HUES64 (cell line): ENCODE measurements around the gene LPP.

Source experiments
- H3K27ac ChIP-seq: 2 replicates; pipeline ENCODE4 v1.7.0; 2013; ENCODE audit warnings: low read depth, low read length, inconsistent platforms
- H3K27me3 ChIP-seq: 2 replicates; pipeline ENCODE4 v1.6.1; 2013; ENCODE audit warnings: mild to moderate bottlenecking, low read length; ENCODE audit not compliant: insufficient read depth
- H3K36me3 ChIP-seq: 2 replicates; pipeline ENCODE4 v1.6.1; 2013; ENCODE audit warnings: mild to moderate bottlenecking, low read length; ENCODE audit not compliant: insufficient read depth
- H3K4me1 ChIP-seq: 2 replicates; pipeline ENCODE4 v1.6.1; 2013; ENCODE audit warnings: mild to moderate bottlenecking, low read length, moderate library complexity; ENCODE audit not compliant: insufficient read depth
- H3K4me3 ChIP-seq: 2 replicates; pipeline ENCODE4 v1.5.1; 2013; ENCODE audit warnings: mild to moderate bottlenecking, low read length, moderate library complexity
- H3K9ac ChIP-seq: 2 replicates; pipeline ENCODE4 v1.6.1; 2013; ENCODE audit warnings: mild to moderate bottlenecking, low read depth, low read length
- H3K9me3 ChIP-seq: 2 replicates; pipeline ENCODE4 v1.6.1; 2013; ENCODE audit warnings: low read depth, low read length; ENCODE audit not compliant: insufficient read depth
- WGBS: fragments of 150-250, 120-280 bp; methylation state at CpG from one replicate; pipeline ENCODE4 v1.1.7; 2013; ENCODE audit warnings: missing lambda C conversion rate; 5-methylcytosine and 5-hydroxymethylcytosine counted together

The LPP gene

DNA sequence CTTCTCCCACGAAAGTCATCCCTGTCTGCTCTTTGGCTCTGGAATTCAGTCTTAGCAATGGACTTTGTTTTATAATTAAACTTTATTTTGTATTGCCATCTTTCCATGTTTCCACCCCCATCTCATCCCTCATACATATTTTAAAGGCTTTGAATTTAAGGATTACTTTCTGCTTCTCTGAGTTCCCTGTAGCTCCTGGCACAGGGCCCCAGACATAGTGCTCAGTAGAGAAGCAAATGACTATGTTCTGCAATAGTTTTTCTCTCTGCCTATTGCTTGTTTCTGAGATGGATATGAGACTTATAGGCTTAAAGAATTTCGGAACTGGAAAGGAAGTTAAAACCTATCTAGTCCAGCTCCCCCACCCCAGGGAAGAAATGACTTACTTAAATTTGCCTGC lies 197.0 kb downstream of the LPP start:
- no peak overlapping the region for H3K27ac ChIP-seq
- H3K4me1 ChIP-seq = peaks cover 6% of the 10 kb centered on the region; the same call in 1 of the 2 replicates
- H3K9me3 ChIP-seq = no peaks in the 10 kb centered on the region
- H3K27me3 ChIP-seq = no peaks in the 10 kb centered on the region
- WGBS = 74% methylated on average over 2 of the region's 2 CpGs
- H3K4me3 ChIP-seq = no peak overlapping the region
- H3K36me3 ChIP-seq = no peaks in the 10 kb centered on the region
- no peak overlapping the region for H3K9ac ChIP-seq

DNA sequence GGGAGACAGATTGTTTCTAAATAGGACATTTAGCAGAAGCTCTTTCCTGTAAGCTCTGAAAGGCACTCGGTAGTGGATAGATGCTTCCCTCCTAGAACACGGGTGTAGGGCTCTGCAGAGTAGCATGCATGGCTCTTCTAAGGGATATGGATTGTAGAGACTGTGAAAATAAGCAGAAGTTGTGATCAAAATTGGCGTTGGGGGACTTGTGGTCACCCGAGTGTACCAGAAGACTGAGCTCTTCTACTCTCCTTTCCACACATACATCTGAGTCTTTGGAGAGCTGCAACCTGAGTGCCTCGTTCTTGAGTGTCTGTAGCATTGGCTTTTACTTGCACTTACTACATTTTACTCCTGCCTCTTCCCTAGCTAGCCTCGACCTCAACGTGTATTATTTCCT lies 197.7 kb downstream of the LPP start:
- WGBS = 93% methylated on average over 7 of the region's 7 CpGs
- H3K4me1 ChIP-seq = peaks cover 6% of the 10 kb centered on the region; the same call in 1 of the 2 replicates
- H3K9ac ChIP-seq = no peak overlapping the region
- H3K27ac ChIP-seq = no peak overlapping the region
- no peaks in the 10 kb centered on the region for H3K36me3 ChIP-seq
- H3K9me3 ChIP-seq = no peaks in the 10 kb centered on the region
- H3K27me3 ChIP-seq = no peaks in the 10 kb centered on the region
- no peak overlapping the region for H3K4me3 ChIP-seq

DNA sequence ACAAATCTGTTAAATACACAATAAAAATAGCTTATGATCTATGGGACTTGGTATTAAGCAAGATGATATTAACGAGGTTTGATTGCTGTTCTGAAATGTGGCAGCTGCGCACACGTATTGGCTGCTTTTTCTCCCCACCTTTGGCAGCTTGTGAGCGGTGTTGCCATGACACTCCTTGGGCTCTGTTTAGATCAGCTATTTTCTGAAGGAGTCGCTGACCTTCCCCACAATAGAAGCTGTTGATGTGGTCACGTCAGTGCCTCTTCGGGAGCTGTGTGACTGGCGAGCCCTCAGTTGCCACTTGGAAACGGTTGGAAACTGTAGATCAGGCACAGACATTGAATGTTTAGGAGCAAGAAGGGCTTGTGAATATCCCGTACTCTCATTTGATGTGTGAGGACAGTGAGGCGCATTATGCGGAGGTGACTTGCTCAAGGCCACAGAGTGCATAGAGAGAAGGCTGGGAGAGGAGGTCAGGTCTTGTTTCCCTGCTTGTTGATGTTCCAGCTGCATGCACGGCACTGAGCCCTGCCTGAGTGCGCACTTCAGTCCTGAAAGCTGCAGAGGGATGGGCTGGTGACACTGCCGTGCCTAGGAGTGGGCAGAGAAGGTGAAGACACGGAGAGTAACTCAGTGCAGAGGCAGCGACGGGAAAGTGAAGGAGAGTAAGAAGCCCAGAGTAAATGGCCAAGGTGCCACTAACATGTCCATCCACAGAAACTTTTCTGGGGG lies 198.4 kb downstream of the LPP start:
- Histone ChIP-seq H3K27ac (no peak overlapping the region), H3K4me1 (peaks cover 6% of the 10 kb centered on the region; the same call in 1 of the 2 replicates), H3K9me3 (no peaks in the 10 kb centered on the region), H3K36me3 (no peaks in the 10 kb centered on the region), H3K4me3 (no peak overlapping the region), H3K27me3 (no peaks in the 10 kb centered on the region), H3K9ac (no peak overlapping the region)
- 92% methylated on average over 18 of the region's 18 CpGs for WGBS

DNA sequence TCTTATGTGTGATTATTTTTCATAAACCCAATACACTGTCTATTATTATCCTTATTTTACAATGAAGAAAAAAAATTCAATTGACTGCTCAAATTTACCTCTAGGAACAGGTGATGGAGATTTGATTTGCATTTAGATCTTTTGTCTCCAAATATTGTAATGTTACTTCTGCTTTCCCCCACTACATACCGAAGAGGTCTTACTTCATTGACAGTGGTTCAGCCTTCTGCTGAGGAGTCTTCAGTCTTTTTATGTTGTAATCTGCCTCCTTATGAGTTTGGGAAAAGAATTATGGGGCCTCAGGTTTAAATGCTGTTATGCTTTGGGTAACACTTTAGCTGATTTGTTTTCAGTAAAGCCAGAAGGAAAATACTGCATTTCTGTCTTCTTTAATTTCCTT lies 199.5 kb downstream of the LPP start:
- Histone ChIP-seq H3K27me3 (no peaks in the 10 kb centered on the region), H3K4me3 (no peak overlapping the region), H3K4me1 (peaks cover 5% of the 10 kb centered on the region; the same call in 1 of the 2 replicates), H3K27ac (no peak overlapping the region), H3K9me3 (no peaks in the 10 kb centered on the region), H3K9ac (no peak overlapping the region), H3K36me3 (no peaks in the 10 kb centered on the region)
- WGBS = 100% methylated on average over 1 of the region's 1 CpG

DNA sequence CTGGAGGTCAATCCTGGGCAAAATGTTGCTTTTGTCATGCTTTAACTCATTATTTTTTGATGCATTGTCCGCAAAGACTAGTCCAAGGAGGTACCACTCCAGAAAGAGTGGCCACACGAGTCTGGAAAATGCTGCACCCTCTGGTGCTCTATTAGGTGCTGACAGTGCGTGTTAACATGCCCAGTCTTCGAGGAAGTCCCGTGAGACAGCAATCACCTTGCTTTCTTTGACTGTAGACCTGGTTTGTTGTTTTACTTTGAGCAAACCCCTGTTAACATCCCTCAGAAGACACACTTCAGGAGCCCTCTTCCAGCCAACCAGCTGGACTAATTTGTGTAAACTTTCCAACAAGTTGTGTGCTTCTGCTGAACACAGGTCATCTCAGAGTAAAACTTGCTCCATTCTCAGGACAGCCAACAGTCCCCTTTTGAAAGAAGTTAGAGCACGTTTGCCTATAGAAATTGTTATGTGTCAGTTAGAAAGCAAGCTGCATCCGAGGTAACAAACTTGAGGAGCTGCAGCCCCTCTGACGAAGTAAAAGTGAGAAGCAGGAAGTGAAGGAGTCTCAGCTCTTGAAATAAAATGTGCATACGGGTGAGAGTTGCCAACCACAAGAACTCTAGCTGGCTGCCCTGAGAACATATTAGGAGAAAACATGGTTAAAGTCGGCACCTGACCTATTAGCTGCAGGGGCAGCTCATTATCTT lies 205.0 kb downstream of the LPP start:
- no peak overlapping the region for H3K9ac ChIP-seq
- 0 out of 2 replicates have a peak, but pooled peaks cover 6% of the 10 kb centered on the region for H3K4me1 ChIP-seq
- H3K27me3 ChIP-seq = no peaks in the 10 kb centered on the region
- WGBS = 86% methylated on average over 10 of the region's 10 CpGs
- no peak overlapping the region for H3K27ac ChIP-seq
- no peaks in the 10 kb centered on the region for H3K36me3 ChIP-seq
- no peak overlapping the region for H3K4me3 ChIP-seq
- H3K9me3 ChIP-seq = no peaks in the 10 kb centered on the region

DNA sequence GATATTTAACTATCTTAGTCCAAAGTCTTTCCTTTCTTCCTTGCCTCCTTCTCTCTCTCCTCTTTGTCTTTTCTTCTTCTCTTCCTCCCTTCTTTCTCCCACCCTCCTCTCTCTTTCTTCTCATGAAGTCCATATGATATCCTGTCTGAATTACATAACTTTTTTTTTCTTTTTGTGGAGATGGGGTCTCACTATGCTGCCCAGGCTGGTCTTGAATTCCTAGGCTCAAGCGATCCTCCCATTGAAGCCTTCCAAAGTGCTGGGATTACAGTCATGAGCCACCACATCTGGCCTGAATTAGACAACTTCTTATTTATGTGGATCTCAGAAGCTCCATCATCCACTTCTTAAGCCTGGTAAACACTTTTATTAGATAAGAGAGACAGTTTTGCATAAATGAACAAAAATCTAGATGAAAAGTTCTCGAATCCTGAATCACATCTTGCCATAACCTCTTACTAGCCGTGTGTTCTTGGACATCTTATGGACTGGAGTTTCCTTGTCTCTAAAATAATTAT lies 206.5 kb downstream of the LPP start:
- H3K4me1 ChIP-seq = peaks cover 9% of the 10 kb centered on the region; the same call in 1 of the 2 replicates
- H3K4me3 ChIP-seq = no peak overlapping the region
- no peaks in the 10 kb centered on the region for H3K27me3 ChIP-seq
- no peaks in the 10 kb centered on the region for H3K9me3 ChIP-seq
- WGBS = 90% methylated on average over 3 of the region's 3 CpGs
- H3K27ac ChIP-seq = no peak overlapping the region
- H3K36me3 ChIP-seq = no peaks in the 10 kb centered on the region
- no peak overlapping the region for H3K9ac ChIP-seq

DNA sequence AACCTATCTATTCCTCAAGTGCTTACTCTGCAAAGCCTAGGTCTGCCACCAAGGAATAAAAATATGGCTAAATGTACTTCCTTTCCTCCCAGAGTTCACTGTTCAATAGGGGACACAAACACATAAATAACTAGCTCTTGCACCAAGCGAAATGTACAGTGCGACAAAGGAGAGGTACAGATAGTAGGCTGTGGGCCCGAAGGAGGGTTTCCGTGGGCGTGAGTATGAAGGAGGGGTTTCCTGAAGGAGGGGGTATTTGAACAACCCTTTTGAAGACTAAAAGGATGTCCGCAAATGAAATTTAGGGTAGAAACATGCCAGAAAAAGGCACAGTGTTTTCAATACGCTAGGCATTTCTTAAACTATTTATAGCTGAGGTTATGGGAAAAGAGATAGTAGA lies 207.9 kb downstream of the LPP start:
- H3K36me3 ChIP-seq = no peaks in the 10 kb centered on the region
- no peak overlapping the region for H3K27ac ChIP-seq
- no peak overlapping the region for H3K9ac ChIP-seq
- peaks cover 9% of the 10 kb centered on the region; the same call in 1 of the 2 replicates for H3K4me1 ChIP-seq
- H3K27me3 ChIP-seq = no peaks in the 10 kb centered on the region
- H3K4me3 ChIP-seq = no peak overlapping the region
- no peaks in the 10 kb centered on the region for H3K9me3 ChIP-seq
- WGBS = 97% methylated on average over 7 of the region's 7 CpGs

DNA sequence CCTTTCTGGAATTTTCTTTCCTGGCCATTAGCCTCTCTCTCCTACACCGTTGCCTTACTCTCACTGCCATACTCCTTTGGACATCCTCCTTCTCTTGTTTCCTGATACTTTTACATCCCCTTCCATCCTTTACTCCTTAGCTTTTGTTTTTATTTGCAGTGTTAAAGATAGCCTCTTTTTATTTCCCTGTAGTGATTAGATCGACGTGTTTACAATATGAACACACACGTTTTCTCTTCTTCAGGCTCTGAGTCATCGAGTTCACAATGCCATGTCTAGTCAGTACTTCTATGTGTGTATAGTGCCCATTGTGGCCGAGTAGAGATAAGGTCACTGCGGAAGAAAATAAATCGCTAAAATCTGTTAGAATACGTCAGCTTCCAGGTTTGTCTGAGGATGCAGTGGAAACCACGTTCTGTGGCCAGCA lies 208.5 kb downstream of the LPP start:
- Histone ChIP-seq H3K27ac (no peak overlapping the region), H3K4me1 (peaks cover 9% of the 10 kb centered on the region; the same call in 1 of the 2 replicates), H3K27me3 (no peaks in the 10 kb centered on the region), H3K4me3 (no peak overlapping the region), H3K9me3 (no peaks in the 10 kb centered on the region), H3K36me3 (no peaks in the 10 kb centered on the region), H3K9ac (no peak overlapping the region)
- 85% methylated on average over 10 of the region's 10 CpGs for WGBS

DNA sequence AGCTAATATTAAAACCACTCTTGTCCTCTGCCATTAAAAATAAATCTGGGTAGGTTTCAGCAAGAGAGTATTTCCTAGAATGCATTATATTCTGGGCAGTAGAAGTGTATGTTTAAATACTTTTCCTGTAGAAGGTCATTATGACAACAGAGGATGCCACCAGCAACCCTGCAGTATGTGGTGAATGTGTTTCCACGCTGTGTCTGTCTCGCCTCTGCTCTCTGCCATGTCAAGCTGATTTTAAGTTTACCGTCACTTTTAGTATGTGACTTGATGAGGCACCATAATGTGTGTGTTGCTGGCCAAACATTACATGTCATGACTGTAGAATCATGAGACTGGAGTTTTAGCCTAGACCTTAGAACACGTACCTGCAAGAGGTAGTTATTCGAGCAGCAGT lies 211.2 kb downstream of the LPP start:
- no peaks in the 10 kb centered on the region for H3K36me3 ChIP-seq
- H3K27me3 ChIP-seq = no peaks in the 10 kb centered on the region
- peaks cover 6% of the 10 kb centered on the region; the same call in 1 of the 2 replicates for H3K4me1 ChIP-seq
- no peaks in the 10 kb centered on the region for H3K9me3 ChIP-seq
- H3K4me3 ChIP-seq = no peak overlapping the region
- no peak overlapping the region for H3K9ac ChIP-seq
- H3K27ac ChIP-seq = peak overlapping the region; percentile 35; the same call in 1 of the 2 replicates
- WGBS = 94% methylated on average over 5 of the region's 5 CpGs

DNA sequence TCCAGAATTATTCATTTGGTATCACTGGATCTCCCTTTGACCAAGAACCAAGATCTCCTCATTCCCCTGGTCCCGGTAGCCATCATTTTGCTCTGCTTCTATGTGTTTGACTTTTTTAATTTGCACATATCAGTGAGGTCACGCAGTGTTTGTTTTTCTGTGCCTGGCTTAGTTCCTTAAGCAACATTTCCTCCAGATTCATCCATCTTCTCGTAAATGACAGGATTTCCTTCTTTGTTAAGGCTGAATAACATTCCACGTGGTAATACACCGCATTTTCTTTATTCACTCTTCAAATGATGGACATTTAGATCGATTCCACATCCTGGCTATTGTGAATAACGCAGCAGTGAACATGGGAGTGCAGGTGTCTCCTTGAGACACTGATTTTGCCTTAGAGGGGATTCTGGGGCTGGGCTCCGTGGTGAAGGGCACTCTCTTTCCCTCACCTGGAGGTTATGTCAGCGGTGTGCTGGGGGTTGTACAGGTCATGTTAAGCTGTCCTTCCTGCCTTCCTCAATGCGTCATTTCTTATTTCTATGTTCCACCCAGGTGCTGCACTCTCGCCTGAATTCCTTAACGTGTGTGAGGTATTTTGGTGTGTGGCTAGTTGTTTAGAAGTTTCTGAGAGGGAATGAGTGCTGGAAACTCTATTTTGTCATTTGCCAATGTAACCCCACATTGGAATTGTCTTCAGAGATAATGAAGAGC lies 212.2 kb downstream of the LPP start:
- H3K9ac ChIP-seq = no peak overlapping the region
- H3K27ac ChIP-seq = no peak overlapping the region
- peaks cover 6% of the 10 kb centered on the region; the same call in 1 of the 2 replicates for H3K4me1 ChIP-seq
- no peaks in the 10 kb centered on the region for H3K9me3 ChIP-seq
- no peak overlapping the region for H3K4me3 ChIP-seq
- no peaks in the 10 kb centered on the region for H3K36me3 ChIP-seq
- no peaks in the 10 kb centered on the region for H3K27me3 ChIP-seq
- 95% methylated on average over 12 of the region's 12 CpGs for WGBS

DNA sequence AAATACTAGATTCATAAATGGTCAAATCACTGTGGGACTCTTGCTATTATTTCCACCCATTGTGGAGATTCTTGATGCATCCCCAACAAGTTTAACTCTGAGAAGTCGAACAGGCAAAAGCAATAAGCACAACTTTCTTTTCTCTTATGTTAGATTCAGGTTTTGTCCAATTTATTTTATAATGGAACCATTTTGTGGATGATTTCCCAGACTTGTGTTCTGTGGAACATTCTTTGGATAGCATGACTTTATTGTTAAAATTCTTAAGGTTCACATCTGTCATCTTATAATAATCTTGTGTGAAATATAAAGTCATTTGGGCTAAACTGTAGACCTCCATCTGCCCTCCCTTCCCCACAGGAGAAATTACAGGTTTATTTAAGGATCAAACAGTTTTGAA lies 213.7 kb downstream of the LPP start:
- no peak overlapping the region for H3K27ac ChIP-seq
- no peak overlapping the region for H3K4me3 ChIP-seq
- H3K27me3 ChIP-seq = no peaks in the 10 kb centered on the region
- no peaks in the 10 kb centered on the region for H3K9me3 ChIP-seq
- WGBS = 88% methylated on average over 1 of the region's 1 CpG
- H3K4me1 ChIP-seq = peaks cover 6% of the 10 kb centered on the region; the same call in 1 of the 2 replicates
- no peak overlapping the region for H3K9ac ChIP-seq
- H3K36me3 ChIP-seq = no peaks in the 10 kb centered on the region
